Stimulated activated CD8-positive, alpha-beta memory T cell treated with anti-CD3 and anti-CD28 coated beads, Interleukin-4, amount 100 ng/mL, for 24 hours (primary cell): Measurements from ENCODE around the gene ITGA4.
"Not testable (repeated sequence)": the region's sequence is repeated elsewhere in the genome, so short reads cannot be mapped to it uniquely, and the experiment has no call there.

Experiments used
- DNase-seq: peaks from one replicate; pipeline ENCODE4 v3.0.0-alpha.2; 2020; ENCODE audit warnings: low read depth

Gene ITGA4

GRCh38 chr2:181457121-181457740 lies at the start of gene ITGA4:
ITGA4 (plus strand) TSS chr2:181457386; CDS start chr2:181457655, 269 bp downstream.
- peak; percentile 84 for DNase-seq

- no peak for DNase-seq
These were observed 48.3 kb upstream of the ITGA4 start for GRCh38 chr2:181408861-181409260.

GRCh38 chr2:181411105-181411849 lies 45.9 kb upstream of the ITGA4 start:
- no peak for DNase-seq

- no peak for DNase-seq
These were observed 37.9 kb upstream of the ITGA4 start for GRCh38 chr2:181419129-181419855.

GRCh38 chr2:181420259-181421130 lies 36.7 kb upstream of the ITGA4 start:
- DNase-seq, result no peak

- no peak for DNase-seq
These were observed 36.1 kb upstream of the ITGA4 start for GRCh38 chr2:181421131-181421458.

GRCh38 chr2:181421464-181421863 lies 35.7 kb upstream of the ITGA4 start:
- no peak for DNase-seq

- DNase-seq, result no peak
These were observed 30.5 kb upstream of the ITGA4 start for GRCh38 chr2:181426672-181427071.

GRCh38 chr2:181430406-181431118 lies 26.6 kb upstream of the ITGA4 start:
- no peak for DNase-seq

- no peak for DNase-seq
These were observed 25.5 kb upstream of the ITGA4 start for GRCh38 chr2:181431674-181432073.

- DNase-seq, result no peak
These were observed 18.9 kb upstream of the ITGA4 start for GRCh38 chr2:181438261-181438660.

GRCh38 chr2:181440344-181440743 lies 16.8 kb upstream of the ITGA4 start:
- DNase-seq, result no peak

GRCh38 chr2:181440919-181441318 lies 16.3 kb upstream of the ITGA4 start:
- DNase-seq, result no peak

GRCh38 chr2:181441670-181442069 lies 15.5 kb upstream of the ITGA4 start:
- DNase-seq, result no peak

GRCh38 chr2:181444654-181445053 lies 12.5 kb upstream of the ITGA4 start:
- DNase-seq, result no peak

- no peak for DNase-seq
These were observed 10.2 kb upstream of the ITGA4 start for GRCh38 chr2:181446985-181447384.

- DNase-seq, result not testable (repeated sequence)
These were observed 7.9 kb upstream of the ITGA4 start for GRCh38 chr2:181449278-181449677.

GRCh38 chr2:181454686-181455450 lies 2.3 kb upstream of the ITGA4 start:
- no peak for DNase-seq

GRCh38 chr2:181456660-181457120 lies 496 bp upstream of the ITGA4 start:
- DNase-seq, result peak; percentile 52

- DNase-seq, result peak; percentile 53
These were observed 697 bp downstream of the ITGA4 start for GRCh38 chr2:181457741-181458425.
